ENCODE measurements around the gene ARSA. TPM values are rescaled to one million over a fixed set of nuclear protein-coding genes. Genes with fewer than 3 reads are reported as not detected.

Gene ARSA
- total RNA-seq, 6 experiments from 2014 or later, result 28.0 to 35.4 (median 30.6) TPM

DNA sequence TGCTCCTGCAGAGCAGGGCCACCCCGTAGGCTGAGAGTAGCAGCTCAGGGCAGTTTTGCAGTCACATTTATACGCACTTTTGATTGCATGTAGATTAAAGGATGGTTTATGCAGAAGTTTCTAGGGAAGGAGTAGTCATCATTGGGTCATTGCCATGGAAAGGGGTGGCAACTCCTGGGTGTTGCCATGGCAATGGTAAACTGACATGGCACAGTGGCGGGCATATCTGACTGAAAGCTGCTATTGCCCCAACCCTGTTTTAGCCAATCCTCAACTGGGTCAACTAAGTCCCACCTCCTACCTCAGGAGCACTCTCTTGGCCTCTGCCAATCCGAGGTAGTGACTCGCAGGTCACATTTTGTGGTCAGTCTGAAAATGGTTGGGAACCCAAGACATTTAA is 2.4 kb upstream of the ARSA start:
- peaks cover 11% of the 10 kb centered on the region for H3K27me3 Mint-ChIP-seq (ENCODE audit: insufficient read depth)
- no peak overlapping the region for H3K4me3 Mint-ChIP-seq
- no peaks in the 10 kb centered on the region for H3K36me3 Mint-ChIP-seq (ENCODE audit: low read depth)
- no peak for DNase-seq
- H3K4me1 Mint-ChIP-seq (ENCODE audit: low read depth), result peaks cover 15% of the 10 kb centered on the region
- H3K27ac Mint-ChIP-seq, result no peak overlapping the region
- H3K9me3 Mint-ChIP-seq, result no peaks in the 10 kb centered on the region
- TF ChIP-seq, protein P1, sequence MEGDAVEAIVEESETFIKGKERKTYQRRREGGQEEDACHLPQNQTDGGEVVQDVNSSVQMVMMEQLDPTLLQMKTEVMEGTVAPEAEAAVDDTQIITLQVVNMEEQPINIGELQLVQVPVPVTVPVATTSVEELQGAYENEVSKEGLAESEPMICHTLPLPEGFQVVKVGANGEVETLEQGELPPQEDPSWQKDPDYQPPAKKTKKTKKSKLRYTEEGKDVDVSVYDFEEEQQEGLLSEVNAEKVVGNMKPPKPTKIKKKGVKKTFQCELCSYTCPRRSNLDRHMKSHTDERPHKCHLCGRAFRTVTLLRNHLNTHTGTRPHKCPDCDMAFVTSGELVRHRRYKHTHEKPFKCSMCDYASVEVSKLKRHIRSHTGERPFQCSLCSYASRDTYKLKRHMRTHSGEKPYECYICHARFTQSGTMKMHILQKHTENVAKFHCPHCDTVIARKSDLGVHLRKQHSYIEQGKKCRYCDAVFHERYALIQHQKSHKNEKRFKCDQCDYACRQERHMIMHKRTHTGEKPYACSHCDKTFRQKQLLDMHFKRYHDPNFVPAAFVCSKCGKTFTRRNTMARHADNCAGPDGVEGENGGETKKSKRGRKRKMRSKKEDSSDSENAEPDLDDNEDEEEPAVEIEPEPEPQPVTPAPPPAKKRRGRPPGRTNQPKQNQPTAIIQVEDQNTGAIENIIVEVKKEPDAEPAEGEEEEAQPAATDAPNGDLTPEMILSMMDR (IDR thresholded peaks at IDR 0.05), result no peak

DNA sequence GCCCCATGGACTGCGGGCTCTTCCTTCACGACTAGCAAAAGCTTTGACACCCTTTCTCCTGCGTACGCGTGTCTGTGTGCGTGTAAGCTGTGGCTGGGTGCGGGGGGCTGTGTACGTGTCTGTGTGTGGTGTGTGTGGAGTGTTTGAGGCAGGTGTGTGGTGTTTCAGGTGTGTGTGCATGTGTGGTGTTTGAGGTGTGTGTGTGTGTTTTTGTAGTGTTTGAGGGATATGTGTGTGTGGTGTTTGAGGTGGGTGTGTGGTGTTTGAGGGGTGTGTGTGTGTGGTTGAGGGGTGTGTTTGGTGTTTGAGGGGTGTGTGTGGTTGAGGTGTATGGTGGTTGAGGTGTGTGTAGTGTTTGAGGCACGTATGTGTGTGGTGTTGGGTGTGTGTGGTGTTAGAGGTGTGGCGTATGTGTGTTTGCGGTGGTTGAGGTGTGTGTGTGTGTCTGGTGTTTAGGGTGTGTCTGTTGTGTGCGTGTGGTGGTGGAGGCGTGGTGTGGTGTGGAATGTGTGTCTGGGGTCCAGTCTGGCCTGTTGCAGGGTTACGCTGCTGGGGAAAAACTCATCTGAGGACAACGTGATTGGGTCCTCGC is 687 bp upstream of the ARSA start:
- Mint-ChIP-seq H3K4me3 (peak overlapping the region; percentile 91), H3K27ac (no peak overlapping the region), H3K36me3 (ENCODE audit: low read depth) (no peaks in the 10 kb centered on the region), H3K4me1 (ENCODE audit: low read depth) (peaks cover 15% of the 10 kb centered on the region), H3K27me3 (ENCODE audit: insufficient read depth) (peaks cover 2% of the 10 kb centered on the region), H3K9me3 (no peaks in the 10 kb centered on the region)
- DNase-seq, result no peak
- TF ChIP-seq, protein P1 (IDR thresholded peaks at IDR 0.05), result no peak

DNA sequence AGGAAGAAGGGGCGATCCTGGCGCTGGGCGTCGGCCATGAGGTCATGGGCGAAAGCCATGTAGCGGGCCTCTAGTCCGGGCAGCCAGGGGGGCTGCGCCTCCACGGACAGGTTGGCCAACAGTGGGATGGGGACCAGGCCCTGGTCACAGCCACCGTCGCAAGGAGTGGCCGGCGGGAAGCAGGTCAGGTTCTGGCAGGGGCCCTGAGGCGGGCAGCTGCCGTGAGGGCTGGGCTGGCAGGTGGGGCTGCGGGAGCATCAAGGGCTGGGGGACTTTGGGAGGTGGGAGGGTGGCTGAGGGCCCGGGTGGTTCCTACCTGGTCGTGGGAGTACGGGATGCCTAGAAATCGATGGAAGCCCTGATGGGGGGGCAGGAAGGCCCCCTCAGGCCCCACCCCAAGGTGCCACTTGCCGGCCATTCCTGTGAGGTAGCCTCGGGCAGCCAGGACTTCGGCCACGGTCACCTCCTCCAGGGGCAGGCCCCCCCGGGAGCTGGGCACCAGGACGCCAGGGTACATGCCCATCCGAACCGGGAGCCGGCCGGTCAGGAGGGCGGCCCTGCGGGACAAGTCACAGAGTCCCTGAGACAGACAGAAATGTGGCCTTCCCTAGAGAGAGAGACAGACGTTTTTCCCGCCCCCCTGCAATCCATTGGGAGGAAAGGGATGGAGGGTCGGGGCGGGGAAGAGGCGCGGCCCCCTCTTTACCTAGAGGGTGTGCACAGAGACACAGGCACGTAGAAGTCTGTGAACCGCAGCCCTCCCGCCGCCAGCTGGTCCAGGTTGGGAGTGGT is 906 bp downstream of the ARSA start:
- Mint-ChIP-seq H3K4me3 (peak overlapping the region; percentile 84), H3K27ac (no peak overlapping the region), H3K36me3 (ENCODE audit: low read depth) (no peaks in the 10 kb centered on the region), H3K27me3 (ENCODE audit: insufficient read depth) (peaks cover 2% of the 10 kb centered on the region), H3K4me1 (ENCODE audit: low read depth) (peaks cover 17% of the 10 kb centered on the region), H3K9me3 (no peaks in the 10 kb centered on the region)
- TF ChIP-seq, protein P1 (IDR thresholded peaks at IDR 0.05), result no peak
- no peak for DNase-seq

DNA sequence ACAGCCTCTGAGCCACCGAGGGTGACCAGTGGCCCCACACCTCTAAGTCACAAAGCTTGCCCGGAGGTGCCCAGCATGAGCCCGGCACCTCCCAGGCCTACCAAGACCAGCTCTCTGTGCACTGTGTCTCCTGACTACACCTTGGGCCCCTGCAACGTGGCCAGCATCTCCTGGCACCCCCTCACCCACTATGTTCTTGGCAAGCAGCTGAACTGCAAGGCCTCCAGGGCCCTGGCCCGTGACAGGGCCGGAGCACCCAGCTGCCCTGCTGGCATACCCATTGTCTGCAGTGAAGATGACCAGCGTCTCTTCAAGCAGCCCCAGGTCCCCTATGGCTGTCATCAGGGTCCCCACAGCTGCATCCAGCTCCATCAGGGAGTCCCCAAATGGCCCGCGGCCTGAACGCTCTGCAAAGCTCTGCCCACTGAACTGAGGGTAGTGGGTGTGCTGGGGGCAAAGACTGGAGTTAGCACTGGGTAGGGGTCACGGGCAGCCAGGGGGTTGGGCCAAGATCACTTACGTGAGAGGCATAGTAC is 1.6 kb downstream of the ARSA start:
- H3K9me3 Mint-ChIP-seq, result no peaks in the 10 kb centered on the region
- H3K27me3 Mint-ChIP-seq (ENCODE audit: insufficient read depth), result peaks cover 2% of the 10 kb centered on the region
- H3K36me3 Mint-ChIP-seq (ENCODE audit: low read depth), result no peaks in the 10 kb centered on the region
- DNase-seq, result no peak
- no peak overlapping the region for H3K27ac Mint-ChIP-seq
- peak overlapping the region; percentile 61 for H3K4me3 Mint-ChIP-seq
- H3K4me1 Mint-ChIP-seq (ENCODE audit: low read depth), result peaks cover 24% of the 10 kb centered on the region
- TF ChIP-seq, protein P1 (IDR thresholded peaks at IDR 0.05), result no peak

DNA sequence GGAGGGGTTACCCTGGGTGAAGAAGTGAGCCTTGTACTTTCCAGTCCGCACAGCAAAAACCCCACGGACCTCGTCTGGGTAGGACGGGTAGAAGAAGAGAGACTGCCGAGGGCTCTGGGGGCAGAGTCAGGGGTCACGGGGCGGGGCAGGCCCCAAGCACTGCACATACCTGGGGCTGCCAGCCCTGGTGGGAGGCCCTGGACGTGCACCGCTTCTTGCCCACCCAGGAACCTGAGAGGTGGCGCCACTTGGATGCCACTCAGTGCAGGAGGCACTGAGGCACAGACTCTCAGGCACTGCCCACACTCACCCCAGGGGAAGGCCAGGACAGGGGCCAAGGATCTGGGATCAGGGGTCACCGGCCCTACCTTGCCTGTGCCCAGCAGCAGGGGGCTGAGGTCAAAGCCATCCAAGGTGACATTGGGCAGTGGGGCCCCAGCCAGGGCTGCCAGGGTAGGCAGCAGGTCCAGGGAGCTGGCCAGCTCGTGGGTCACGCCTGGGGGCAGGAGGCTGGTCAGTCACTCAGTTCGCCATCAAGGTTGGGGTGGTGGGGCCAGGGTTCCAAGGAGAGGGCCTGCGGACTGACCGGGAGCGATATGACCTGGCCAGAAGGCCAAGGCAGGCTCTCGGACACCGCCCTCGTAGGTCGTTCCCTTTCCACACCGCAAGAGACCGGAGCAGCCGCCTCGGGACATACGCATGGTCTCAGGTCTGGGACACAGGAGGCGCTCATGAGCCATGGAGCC is 2.2 kb downstream of the ARSA start:
- no peaks in the 10 kb centered on the region for H3K9me3 Mint-ChIP-seq
- no peaks in the 10 kb centered on the region for H3K36me3 Mint-ChIP-seq (ENCODE audit: low read depth)
- H3K27ac Mint-ChIP-seq, result no peak overlapping the region
- TF ChIP-seq, protein P1 (IDR thresholded peaks at IDR 0.05), result peak; percentile 41; the same call in 1 of the 2 replicates
- H3K4me3 Mint-ChIP-seq, result no peak overlapping the region
- DNase-seq, result no peak
- peaks cover 2% of the 10 kb centered on the region for H3K27me3 Mint-ChIP-seq (ENCODE audit: insufficient read depth)
- H3K4me1 Mint-ChIP-seq (ENCODE audit: low read depth), result peaks cover 30% of the 10 kb centered on the region

Measured in HFFc6 (cell line).